Esophagus muscularis mucosa (tissue), 4 donors: Measurements from ENCODE around the gene MAP4K5. TPM values are rescaled to one million over a fixed set of nuclear protein-coding genes. Genes with fewer than 3 reads are reported as not detected.

Experiments
- DNase-seq: peaks from one replicate; pipeline ENCODE4 v3.0.0-alpha.2; 2017; ENCODE audit errors: extremely low spot score
- H3K27ac ChIP-seq, 4 donors: fragments of 200-600 bp; sonication (generic); replicated peaks in 1 of 4; 1 replicate in 3 of 4; 2 replicates in 1 of 4; pipeline ENCODE4 v1.5.1; 2016 to 2019; ENCODE audit warnings: mild to moderate bottlenecking in 1 of 4
- H3K27me3 ChIP-seq, 4 donors: fragments of 200-600 bp; sonication (generic); one replicate each; pipeline versions ENCODE4 v1.5.1 to v1.6.0; 2016 to 2019
- H3K36me3 ChIP-seq, 4 donors: fragments of 200-600 bp; sonication (generic); one replicate each; pipeline ENCODE4 v1.5.1; 2016 to 2019
- H3K4me1 ChIP-seq, 4 donors: fragments of 200-600 bp; sonication (generic); one replicate each; pipeline ENCODE4 v1.5.1; 2016 to 2019
- H3K4me3 ChIP-seq, 4 donors: fragments of 200-600 bp; sonication (generic); 1 replicate in 2 of 4; 2 replicates in 2 of 4; pipeline ENCODE4 v1.5.1; 2016 to 2019; ENCODE audit warnings: mild to moderate bottlenecking in 4 of 4, moderate library complexity in 1 of 4
- H3K9me3 ChIP-seq, 4 donors: fragments of 200-600 bp; sonication (generic); 1 replicate in 3 of 4; 2 replicates in 1 of 4; pipeline ENCODE4 v1.5.1; 2016 to 2019
- CTCF ChIP-seq, 3 experiments: fragments of 200-600 bp in 2 of 3; fragments of 450-650 bp in 1 of 3; sonication (generic) in 2 of 3; IDR thresholded peaks; one replicate each; pipeline ENCODE4 v1.5.1; 2017 to 2019; ENCODE audit warnings: antibody characterized with exemption in 3 of 3, mild to moderate bottlenecking in 2 of 3, moderate library complexity in 1 of 3
- EP300 ChIP-seq: sonication (generic); formaldehyde crosslinking; IDR thresholded peaks from one replicate; pipeline ENCODE4 v1.6.1; 2017; ENCODE audit warnings: antibody characterized with exemption
- POLR2A ChIP-seq: fragments of 450-650 bp; IDR thresholded peaks from one replicate; pipeline ENCODE4 v1.6.1; 2017; ENCODE audit warnings: antibody characterized with exemption, moderate library complexity, mild to moderate bottlenecking, low read depth
- POLR2AphosphoS5 ChIP-seq, 2 donors: sonication (generic); formaldehyde crosslinking; IDR thresholded peaks; one replicate each; pipeline ENCODE4 v1.6.1; 2017; ENCODE audit warnings: antibody characterized with exemption in 2 of 2
- WGBS: methylation state at CpG from one replicate; pipeline ENCODE4 v1.1.5; 2018; 5-methylcytosine and 5-hydroxymethylcytosine counted together
- intact Hi-C: fragments of 100-400 bp; cut with DNase I; formaldehyde crosslinking; loops from one replicate; pipeline ENCODE4 v1.15.1; 2023
- total RNA-seq, 4 donors: library from RNA; depleted of rRNA; stranded (reverse); fragments of >200 nt; gene quantifications; one replicate each; pipeline versions ENCODE4 v1.1.0 to v1.2.1, GENCODE V29; 2016

The MAP4K5 gene
- total RNA-seq, 4 donors from 2014 or later, result 84.4 to 108 (median 91.2) TPM

- H3K9me3 ChIP-seq, result no peaks in the 10 kb centered on the region
- peaks cover 12 to 32% (median 28%) of the 10 kb centered on the region in 4 donors for H3K4me1 ChIP-seq
- H3K27me3 ChIP-seq, result no peaks in the 10 kb centered on the region
- no peak overlapping the region for H3K4me3 ChIP-seq
- DNase-seq, result no peak
- TF ChIP-seq POLR2AphosphoS5 (IDR thresholded peaks at IDR 0.05), result no peak
- TF ChIP-seq CTCF (IDR thresholded peaks at IDR 0.05), result no peak
- no peak for TF ChIP-seq EP300
- no peak for TF ChIP-seq POLR2A
- intact Hi-C loops, result loop anchor here (5.0 to 10.0 kb wide), 2 partner anchors 137 to 420 kb away; partner anchors contain the start of genes CDKL1 and VCPKMT
- WGBS, result 80% methylated on average over 3 of the region's 3 CpGs
- H3K27ac ChIP-seq, result no peak overlapping the region
- no peaks in the 10 kb centered on the region for H3K36me3 ChIP-seq
Measured at GRCh38 chr14:50534416-50534815, 2.0 kb upstream of the MAP4K5 start.

- TF ChIP-seq CTCF (IDR thresholded peaks at IDR 0.05), result no peak
- TF ChIP-seq EP300, result no peak
- TF ChIP-seq POLR2AphosphoS5 (IDR thresholded peaks at IDR 0.05), result no peak
- no peak for TF ChIP-seq POLR2A
- peak overlapping the region in 1 of 4 donors; percentile 96 for H3K4me3 ChIP-seq
- no peaks in the 10 kb centered on the region for H3K27me3 ChIP-seq
- no peak overlapping the region for H3K27ac ChIP-seq
- 83% methylated on average over 3 of the region's 3 CpGs for WGBS
- no peaks in the 10 kb centered on the region for H3K9me3 ChIP-seq
- no peak for DNase-seq
- H3K36me3 ChIP-seq, result no peaks in the 10 kb centered on the region
- H3K4me1 ChIP-seq, result peaks cover 12 to 38% (median 35%) of the 10 kb centered on the region in 4 donors
- intact Hi-C loops, result loop anchor here (2.0 to 10.0 kb wide), 3 partner anchors 137 to 419 kb away; partner anchors contain the start of genes CDKL1, DMAC2L, L2HGDH and VCPKMT
Measured at GRCh38 chr14:50533806-50534205, 1.4 kb upstream of the MAP4K5 start.

GRCh38 chr14:50533241-50533705, 904 bp upstream of the MAP4K5 start:
- no peaks in the 10 kb centered on the region for H3K27me3 ChIP-seq
- H3K36me3 ChIP-seq, result no peaks in the 10 kb centered on the region
- intact Hi-C loops, result loop anchor here (2.0 to 10.0 kb wide), 3 partner anchors 136 to 418 kb away; partner anchors contain the start of genes CDKL1, DMAC2L, L2HGDH and VCPKMT
- H3K9me3 ChIP-seq, result no peaks in the 10 kb centered on the region
- peaks cover 12 to 42% (median 40%) of the 10 kb centered on the region in 4 donors for H3K4me1 ChIP-seq
- peak overlapping the region; percentile 87 to 96 (median 92) for H3K4me3 ChIP-seq
- H3K27ac ChIP-seq, result peak overlapping the region in 3 of 4 donors; percentile 97 to 98 (median 97)
- TF ChIP-seq EP300 (no peak), CTCF (IDR thresholded peaks at IDR 0.05) (no peak), POLR2AphosphoS5 (IDR thresholded peaks at IDR 0.05) (no peak), POLR2A (no peak)
- DNase-seq, result no peak
- 49% methylated on average over 5 of the region's 5 CpGs for WGBS

GRCh38 chr14:50531595-50532501, 521 bp downstream of the MAP4K5 start:
- H3K36me3 ChIP-seq, result no peaks in the 10 kb centered on the region
- H3K9me3 ChIP-seq, result no peaks in the 10 kb centered on the region
- H3K4me3 ChIP-seq, result peak overlapping the region; percentile 87 to 96 (median 92)
- H3K27me3 ChIP-seq, result no peaks in the 10 kb centered on the region
- H3K27ac ChIP-seq, result peak overlapping the region; percentile 93 to 98 (median 97)
- DNase-seq, result no peak
- intact Hi-C loops, result loop anchor here (2.0 to 10.0 kb wide), 3 partner anchors 135 to 417 kb away; partner anchors contain the start of genes CDKL1, DMAC2L, L2HGDH and VCPKMT
- no peak for TF ChIP-seq POLR2A
- TF ChIP-seq CTCF (IDR thresholded peaks at IDR 0.05), result no peak
- TF ChIP-seq EP300, result no peak
- TF ChIP-seq POLR2AphosphoS5 (IDR thresholded peaks at IDR 0.05), result no peak
- 2% methylated on average over 20 of the region's 82 CpGs for WGBS
- peaks cover 12 to 55% (median 47%) of the 10 kb centered on the region in 4 donors for H3K4me1 ChIP-seq
